BJ (cell line): ENCODE results near the gene CCDC15. TPM values are rescaled to one million over a fixed set of nuclear protein-coding genes. Genes with fewer than 3 reads are reported as not detected.

Experiments
- CTCF ChIA-PET: fragments of 350-600 bp; formaldehyde crosslinking; extraction: SDS; loops from one replicate; lab custom pipeline; 2021; ENCODE audit warnings: antibody characterized with exemption, inconsistent platforms; lab: Yijun Ruan, JAX
- POLR2A ChIA-PET: fragments of 300-600 bp; sonication (Branson Sonifier 250); formaldehyde crosslinking; extraction: SDS; loops from one replicate; lab custom pipeline; 2021; ENCODE audit warnings: antibody characterized with exemption; lab: Charles Lee
- DNase-seq: peaks from one replicate; pipeline ENCODE4 v3.0.0-alpha.2; 2011; ENCODE audit warnings: low read depth
- H3K27me3 ChIP-seq: 2 replicates; pipeline ENCODE4 v1.6.0; 2011; ENCODE audit warnings: low read length; ENCODE audit not compliant: control insufficient read depth, insufficient read depth
- H3K36me3 ChIP-seq: 2 replicates; pipeline ENCODE4 v1.5.1; 2011; ENCODE audit warnings: low read length; ENCODE audit not compliant: control insufficient read depth, insufficient read depth
- H3K4me3 ChIP-seq: 2 replicates; pipeline ENCODE4 v1.5.1; 2011; ENCODE audit warnings: low read depth, mild to moderate bottlenecking, control low read depth, low read length
- polyA plus RNA-seq: library from polyadenylated mRNA; depleted of rRNA; stranded (reverse); fragments of >200 nt; gene quantifications from 2 replicates; pipeline ENCODE4 v1.2.3, GENCODE V29; 2011
- TF ChIP-seq, protein P1 (sequence below): IDR thresholded peaks from 2 replicates; pipeline ENCODE4 v1.5.1; 2011; ENCODE audit warnings: low read depth, mild to moderate bottlenecking, control low read depth, inconsistent platforms, low read length, moderate library complexity; ENCODE audit not compliant: insufficient read depth

The CCDC15 gene
- polyA plus RNA-seq, 1 experiment: 0.66 TPM

DNA sequence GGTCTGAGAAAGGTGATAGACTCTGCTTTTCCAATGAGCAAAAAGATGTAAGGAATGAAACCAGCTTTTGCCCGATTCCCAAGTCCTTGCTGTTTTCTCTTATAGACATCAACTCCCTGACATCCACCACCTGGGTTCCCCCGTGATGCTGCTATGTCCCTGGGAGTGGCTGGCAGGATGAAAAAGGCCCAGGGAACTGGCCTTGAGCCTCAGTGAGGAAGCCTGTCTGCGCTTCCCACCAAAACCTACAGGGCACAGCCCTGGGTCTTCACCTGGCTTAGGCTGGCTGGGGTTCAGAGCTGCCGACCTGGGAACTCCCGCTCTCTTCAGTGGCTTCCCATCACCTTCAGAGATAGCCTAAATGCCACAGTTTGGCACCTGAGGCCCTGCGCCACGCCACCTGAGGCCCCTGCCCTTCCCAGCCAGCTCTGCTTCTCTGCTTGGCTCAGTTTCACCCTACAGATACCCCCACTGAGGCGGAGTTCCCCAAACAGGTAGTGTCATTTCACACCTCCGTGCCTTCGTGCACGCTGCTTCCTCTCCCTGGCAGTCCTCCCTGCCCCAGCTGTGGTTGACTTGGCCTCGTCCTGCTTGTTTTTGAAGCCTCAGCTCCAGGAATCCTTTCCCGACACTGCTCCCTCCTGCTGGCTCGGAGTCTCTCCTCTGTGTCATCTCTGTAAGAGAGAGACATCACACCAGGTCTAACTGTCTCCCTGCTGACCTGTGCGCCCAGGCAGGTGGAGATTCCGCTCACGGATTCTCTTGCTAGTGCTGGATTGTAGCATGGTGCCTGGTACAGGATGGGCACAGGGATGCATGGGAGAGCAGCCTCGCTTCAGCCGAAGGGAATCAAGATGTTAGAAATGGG, 119.8 kb downstream of the CCDC15 start:
- POLR2A ChIA-PET: no interaction called here

DNA sequence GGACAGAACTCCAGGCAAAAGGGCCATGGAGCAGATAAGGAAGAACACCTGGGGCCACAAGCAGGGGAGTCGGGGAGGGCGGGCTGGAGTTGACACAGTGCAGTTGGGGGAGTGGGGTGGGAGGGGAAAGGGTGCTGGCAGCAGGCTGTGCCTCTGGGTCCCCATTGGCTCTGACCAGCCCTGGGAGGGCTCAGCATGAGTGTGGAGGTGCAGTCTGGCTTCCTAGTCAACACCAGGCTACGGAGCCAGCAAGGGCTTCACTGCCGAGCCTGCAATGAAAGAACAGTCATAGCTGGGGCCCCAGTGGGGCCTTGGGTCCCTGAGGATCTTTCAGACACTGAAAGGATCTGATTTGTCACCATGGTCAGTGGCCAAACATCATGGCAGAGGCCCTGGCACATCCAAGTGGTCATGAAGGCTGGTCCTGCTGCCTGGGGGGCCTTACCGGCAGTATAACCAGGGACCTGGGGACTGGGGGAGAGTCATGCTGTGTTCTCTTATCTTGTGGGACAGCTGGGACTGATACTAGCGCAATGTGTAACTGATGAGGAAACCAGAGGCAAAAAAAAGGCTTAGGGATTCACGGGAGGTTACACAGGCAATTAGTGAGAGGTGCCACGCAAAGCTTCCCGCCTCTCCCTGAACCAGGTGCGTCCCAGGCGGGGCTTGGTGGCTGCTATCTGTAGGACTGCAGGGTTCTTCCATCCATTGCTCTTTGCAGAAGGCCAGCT, 120.7 kb downstream of the CCDC15 start:
- ChIA-PET POLR2A (no interaction called here), CTCF (interaction anchor here (0.8 to 2.6 kb wide), 3 partner anchors 10 to 67 kb away, joined by 3 to 6 read pairs (median 3); no protein-coding TSS in a partner anchor)
- DNase-seq: no peak
- TF ChIP-seq, protein P1, sequence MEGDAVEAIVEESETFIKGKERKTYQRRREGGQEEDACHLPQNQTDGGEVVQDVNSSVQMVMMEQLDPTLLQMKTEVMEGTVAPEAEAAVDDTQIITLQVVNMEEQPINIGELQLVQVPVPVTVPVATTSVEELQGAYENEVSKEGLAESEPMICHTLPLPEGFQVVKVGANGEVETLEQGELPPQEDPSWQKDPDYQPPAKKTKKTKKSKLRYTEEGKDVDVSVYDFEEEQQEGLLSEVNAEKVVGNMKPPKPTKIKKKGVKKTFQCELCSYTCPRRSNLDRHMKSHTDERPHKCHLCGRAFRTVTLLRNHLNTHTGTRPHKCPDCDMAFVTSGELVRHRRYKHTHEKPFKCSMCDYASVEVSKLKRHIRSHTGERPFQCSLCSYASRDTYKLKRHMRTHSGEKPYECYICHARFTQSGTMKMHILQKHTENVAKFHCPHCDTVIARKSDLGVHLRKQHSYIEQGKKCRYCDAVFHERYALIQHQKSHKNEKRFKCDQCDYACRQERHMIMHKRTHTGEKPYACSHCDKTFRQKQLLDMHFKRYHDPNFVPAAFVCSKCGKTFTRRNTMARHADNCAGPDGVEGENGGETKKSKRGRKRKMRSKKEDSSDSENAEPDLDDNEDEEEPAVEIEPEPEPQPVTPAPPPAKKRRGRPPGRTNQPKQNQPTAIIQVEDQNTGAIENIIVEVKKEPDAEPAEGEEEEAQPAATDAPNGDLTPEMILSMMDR: no peak
- Histone ChIP-seq H3K4me3 (no peak overlapping the region), H3K36me3 (no peaks in the 10 kb centered on the region), H3K27me3 (no peaks in the 10 kb centered on the region; the same call in 1 of the 2 replicates)

More for the DNA sequence above, 119.8 kb downstream of the CCDC15 start:
- TF ChIP-seq, protein P1: no peak
- Histone ChIP-seq H3K27me3 (no peaks in the 10 kb centered on the region), H3K36me3 (no peaks in the 10 kb centered on the region), H3K4me3 (no peak overlapping the region)
- CTCF ChIA-PET: interaction anchor here (1.0 to 2.6 kb wide), 2 partner anchors 9 to 17 kb away, joined by 3 to 6 read pairs; no protein-coding TSS in a partner anchor
- no peak for DNase-seq

DNA sequence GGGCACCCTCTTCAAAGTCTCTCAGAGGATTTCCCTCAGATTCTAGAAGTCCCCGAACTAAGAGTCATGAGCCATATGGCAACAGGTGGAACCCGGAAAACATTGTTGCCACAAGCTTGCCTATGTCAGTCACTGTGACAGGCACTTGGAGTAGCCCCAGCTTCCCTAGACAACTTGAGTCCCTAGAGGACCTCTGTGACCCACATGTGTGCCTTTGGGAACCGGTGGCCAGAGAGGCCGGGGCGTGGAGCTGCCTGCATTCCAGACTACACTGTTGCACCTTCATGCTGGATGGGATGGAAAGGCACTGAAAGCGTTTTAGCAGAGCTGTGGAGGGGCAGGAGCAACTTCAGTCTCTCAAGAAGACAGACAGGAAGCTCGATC, 121.2 kb downstream of the CCDC15 start:
- TF ChIP-seq, protein P1: no peak
- Histone ChIP-seq H3K4me3 (no peak overlapping the region), H3K36me3 (no peaks in the 10 kb centered on the region), H3K27me3 (no peaks in the 10 kb centered on the region; the same call in 1 of the 2 replicates)
- ChIA-PET CTCF (interaction anchor here (0.8 kb wide), 1 partner anchor 67 kb away, joined by 3 read pairs; no protein-coding TSS in a partner anchor), POLR2A (no interaction called here)
- DNase-seq: no peak

DNA sequence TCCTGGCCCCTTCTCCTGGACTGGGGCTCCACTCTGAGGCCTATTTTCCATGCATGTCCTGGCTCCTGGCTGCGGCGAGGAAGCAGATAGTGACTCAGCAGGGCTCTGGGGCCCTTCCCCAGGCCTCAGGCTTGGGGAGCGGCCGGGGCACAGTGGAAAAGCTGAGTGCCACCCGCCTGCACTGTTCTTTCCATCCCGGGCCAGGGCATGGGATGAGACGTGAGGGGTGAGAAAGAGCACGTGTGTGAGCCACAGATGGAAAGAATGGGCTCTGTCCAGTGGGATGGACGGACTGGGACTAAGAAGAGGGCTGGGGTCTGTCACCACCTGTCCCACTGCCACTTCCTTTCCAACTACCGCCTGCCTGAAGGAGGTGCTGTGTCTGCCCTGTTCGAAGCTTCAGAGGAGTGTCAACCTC, 121.9 kb downstream of the CCDC15 start:
- ChIA-PET POLR2A (no interaction called here), CTCF (no interaction called here)
- no peak for DNase-seq

More for the DNA sequence above, 121.9 kb downstream of the CCDC15 start:
- H3K4me3 ChIP-seq: no peak overlapping the region
- TF ChIP-seq, protein P1: no peak
- H3K36me3 ChIP-seq: no peaks in the 10 kb centered on the region
- H3K27me3 ChIP-seq: no peaks in the 10 kb centered on the region; the same call in 1 of the 2 replicates
